K562 (cell line): ENCODE data around the gene PYDC2. TPM values are rescaled to one million over a fixed set of nuclear protein-coding genes. Genes with fewer than 3 reads are reported as not detected.

Experiments
- ATAC-seq: fragments of 200-7000 bp; cut with Tn5 transposase; 3 replicates; pipeline ENCODE4 v1.9.1; 2020; ENCODE audit warnings: moderate library complexity
- BruUV-seq: library from RNA; stranded (reverse); fragments of 400-500 nt; replicated peaks from 2 replicates; lab custom pipeline; 2021; lab: Mats Ljungman, UMichigan
- CTCF ChIA-PET: fragments of 300-600 bp; formaldehyde crosslinking; extraction: SDS; loops from one replicate; lab custom pipeline; 2021; ENCODE audit warnings: low intra/inter-chr PET ratio; lab: Yijun Ruan, JAX
- POLR2A ChIA-PET: fragments of 300-600, 350-650 bp; sonication (Branson Sonifier 250); formaldehyde crosslinking; extraction: SDS; loops from one replicate; lab custom pipeline; 2021; ENCODE audit warnings: antibody characterized with exemption, inconsistent platforms; lab: Yijun Ruan, JAX
- DNase-seq, 4 experiments: peaks; one replicate each; pipeline versions ENCODE4 v3.0.0 to v3.0.0-alpha.2; 2011 to 2018; ENCODE audit warnings: low spot score in 3 of 4, mixed read lengths in 3 of 4; ENCODE audit errors: extremely low read depth in 1 of 4
- FAIRE-seq: peaks from 2 replicates; lab custom pipeline; 2011; peaks lifted over from hg19 to GRCh38; lab: Jason Lieb, UNC
- H2AFZ ChIP-seq: 2 replicates; pipeline ENCODE4 v1.6.0; 2011; ENCODE audit warnings: low read depth, low read length, control low read depth, inconsistent platforms
- H3K27ac ChIP-seq: fragments of 200-600 bp; 3 replicates; pipeline ENCODE4 v1.8.0; 2011; ENCODE audit warnings: low read depth, mild to moderate bottlenecking, control low read depth, inconsistent platforms, low read length, moderate library complexity, mixed read lengths; ENCODE audit errors: extremely low read depth
- H3K27me3 ChIP-seq, 2 experiments: fragments of 300-600 bp in 1 of 2; 2 replicates in 1 of 2; 3 replicates in 1 of 2; pipeline versions ENCODE4 v1.6.0 to v1.8.0; 2011; ENCODE audit warnings: inconsistent platforms in 2 of 2, low read length in 2 of 2, mild to moderate bottlenecking in 1 of 2, mixed read lengths in 1 of 2, moderate library complexity in 1 of 2; ENCODE audit not compliant: control insufficient read depth in 2 of 2, insufficient read depth in 2 of 2
- H3K36me3 ChIP-seq: fragments of 300-600 bp; 3 replicates; pipeline ENCODE4 v1.8.0; 2011; ENCODE audit warnings: mild to moderate bottlenecking, low read length, inconsistent platforms; ENCODE audit not compliant: control insufficient read depth, insufficient read depth
- H3K4me1 ChIP-seq, 2 experiments: fragments of 200-600 bp in 1 of 2; replicated peaks in 1 of 2; 2 replicates in 1 of 2; 3 replicates in 1 of 2; pipeline versions ENCODE4 v1.5.1 to v1.8.0; 2011; ENCODE audit warnings: inconsistent platforms in 2 of 2, low read length in 2 of 2, mild to moderate bottlenecking in 1 of 2, mixed read lengths in 1 of 2, moderate library complexity in 1 of 2; ENCODE audit not compliant: control insufficient read depth in 2 of 2, insufficient read depth in 2 of 2
- H3K4me2 ChIP-seq: 2 replicates; pipeline ENCODE4 v1.6.1; 2011; ENCODE audit warnings: low read length, control low read depth, inconsistent platforms, mixed read lengths; ENCODE audit not compliant: insufficient read depth
- H3K4me3 ChIP-seq: fragments of 200-600 bp; sonication (generic), shearing (Covaris generic); 2 replicates; pipeline ENCODE4 v1.5.1; 2016; ENCODE audit warnings: control low read depth, inconsistent platforms
- H3K79me2 ChIP-seq: fragments of 200-600 bp; 3 replicates; pipeline ENCODE4 v1.8.0; 2011; ENCODE audit warnings: low read length, inconsistent platforms; ENCODE audit not compliant: control insufficient read depth, insufficient read depth
- H3K9ac ChIP-seq, 2 experiments: 2 replicates each; pipeline versions ENCODE4 v1.6.0 to v1.6.1; 2011; ENCODE audit warnings: low read depth in 2 of 2, low read length in 2 of 2, control low read depth in 1 of 2, inconsistent platforms in 1 of 2, mild to moderate bottlenecking in 1 of 2, mixed read lengths in 1 of 2; ENCODE audit not compliant: insufficient read depth in 1 of 2
- H3K9me1 ChIP-seq: one replicate; pipeline ENCODE4 v1.6.0; 2011; ENCODE audit warnings: inconsistent platforms, mild to moderate bottlenecking, low read length, moderate library complexity; ENCODE audit not compliant: control insufficient read depth, insufficient read depth
- H3K9me3 ChIP-seq: replicated peaks from 2 replicates; pipeline ENCODE4 v1.5.1; 2011; ENCODE audit warnings: low read depth, low read length, inconsistent platforms; ENCODE audit not compliant: control insufficient read depth, insufficient read depth
- H4K20me1 ChIP-seq: replicated peaks from 2 replicates; pipeline ENCODE4 v1.6.1; 2011; ENCODE audit warnings: low read length, inconsistent platforms, mixed read lengths; ENCODE audit not compliant: control insufficient read depth, insufficient read depth
- BACH1 ChIP-seq: fragments of 200-800 bp; sonication (Bioruptor generic); IDR thresholded peaks from 2 replicates; pipeline ENCODE4 v1.6.1; 2016; ENCODE audit warnings: missing genetic modification characterization, missing compliant biosample characterization
- BHLHE40 ChIP-seq: IDR thresholded peaks from 2 replicates; pipeline ENCODE4 v1.6.1; 2011; ENCODE audit warnings: low read length, improper control_type of control experiment
- C11orf30 ChIP-seq: fragments of 450-650 bp; IDR thresholded peaks from 2 replicates; pipeline ENCODE4 v1.6.1; 2016; ENCODE audit warnings: low read depth, mild to moderate bottlenecking
- KAT2B ChIP-seq: IDR thresholded peaks from one replicate; pipeline ENCODE4 v1.6.1; 2012; ENCODE audit warnings: low read depth, mild to moderate bottlenecking, control low read depth, inconsistent platforms, low read length, moderate library complexity
- MTA2 ChIP-seq: fragments of 450-650 bp; IDR thresholded peaks from 2 replicates; pipeline ENCODE4 v1.6.1; 2016; ENCODE audit warnings: low read depth
- NCOA2 ChIP-seq, 2 experiments: fragments of 450-650 bp; IDR thresholded peaks; 2 replicates each; pipeline ENCODE4 v1.6.1; 2018; ENCODE audit warnings: mild to moderate bottlenecking in 2 of 2, moderate library complexity in 1 of 2; ENCODE audit not compliant: partially characterized antibody in 2 of 2
- OTX1 ChIP-seq: fragments of 450-650 bp; formaldehyde crosslinking; IDR thresholded peaks from 2 replicates; pipeline ENCODE4 v1.4.0; 2022; ENCODE audit warnings: mild to moderate bottlenecking
- SREBF1 ChIP-seq: fragments of 150-350 bp; IDR thresholded peaks from 2 replicates; pipeline ENCODE4 v1.6.1; 2014; ENCODE audit warnings: antibody characterized with exemption, low read depth, low read length, borderline replicate concordance
- TCF3 ChIP-seq: sonication (generic); formaldehyde crosslinking; IDR thresholded peaks from 2 replicates; pipeline ENCODE4 v1.4.0; 2020; ENCODE audit warnings: mild to moderate bottlenecking, missing genetic modification reagents
- ZKSCAN8 ChIP-seq: fragments of 200-800 bp; sonication (Bioruptor generic); IDR thresholded peaks from 2 replicates; pipeline ENCODE4 v1.6.1; 2016; ENCODE audit warnings: missing genetic modification characterization, missing compliant biosample characterization
- ZNF586 ChIP-seq: fragments of 450-650 bp; formaldehyde crosslinking; conservative IDR thresholded peaks from 2 replicates; pipeline ENCODE4 v1.4.0; 2020; ENCODE audit warnings: mild to moderate bottlenecking, moderate library complexity
- WGBS: fragments of 100-300 bp; shearing (Covaris generic); methylation state at CpG from one replicate; pipeline ENCODE4 v1.1.6; 2016; ENCODE audit warnings: low coverage, mixed read lengths; ENCODE audit not compliant: insufficient coverage; ENCODE audit errors: missing lambda C conversion rate; 5-methylcytosine and 5-hydroxymethylcytosine counted together
- in situ Hi-C: fragments of 300-500 bp; cut with MboI; formaldehyde crosslinking; loops from 4 replicates; pipeline ENCODE4 v1.15.0; 2018; ENCODE audit warnings: inconsistent platforms, mixed read lengths
- intact Hi-C: fragments of 100-400 bp; cut with micrococcal nuclease; formaldehyde crosslinking; loops from 2 replicates; pipeline ENCODE4 v1.14.2; 2022
- polyA plus RNA-seq, 8 experiments: library from polyadenylated mRNA; depleted of rRNA in 4 of 8; stranded (reverse) in 5 of 8; unstranded in 3 of 8; fragments of >200 nt; fragmentation: Nextera tagmentation in 2 of 8; fragmentation: Illumina TruSeq in 1 of 8; extraction: Ambion mirVana in 2 of 8; extraction: Trizol in 1 of 8; gene quantifications; 2 replicates each; pipeline versions ENCODE4 v1.2.1 to v1.2.3, GENCODE V29; 2011 to 2014; ENCODE audit warnings: inconsistent platforms in 1 of 8, missing spikeins in 1 of 8
- total RNA-seq, 7 experiments: library from RNA; depleted of rRNA in 6 of 7; stranded (reverse); fragments of >200 nt in 6 of 7; fragmentation: Illumina TruSeq in 2 of 7; extraction: Trizol in 2 of 7; gene quantifications; 2 replicates each; pipeline versions ENCODE4 v1.2.1 to v1.2.3, GENCODE V29; 2011 to 2021; ENCODE audit warnings: low replicate concordance in 1 of 7

PYDC2 gene
- total and polyA plus RNA-seq, 9 of the 15 experiments (the other 6 are each of a cell fraction or from before 2014, with no cell fraction given), result 4.0 to 7.6 (median 5.1) TPM; not detected in 5

DNA sequence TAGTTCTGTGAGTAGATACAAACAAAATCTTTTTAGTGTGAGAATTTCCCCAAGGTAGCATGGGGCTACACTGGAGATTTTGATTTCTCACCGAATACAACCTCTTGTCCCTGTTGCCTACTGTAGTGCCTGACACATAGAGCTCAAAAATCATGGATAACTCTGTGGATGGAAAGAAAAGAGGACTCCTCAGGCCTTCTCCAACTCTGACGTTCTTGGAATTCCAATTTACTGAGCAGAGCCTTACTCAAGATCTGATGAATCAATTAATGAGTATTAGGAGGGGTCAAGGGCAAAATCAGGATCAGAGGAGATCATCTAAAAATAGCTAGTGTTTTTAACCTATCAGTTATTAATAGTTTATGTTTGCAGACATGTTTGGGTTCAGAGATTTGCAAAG, 46.7 kb upstream of the PYDC2 start:
- in situ Hi-C loops (loop anchor here (10.0 kb wide), 1 partner anchor 1031 kb away; no protein-coding TSS in a partner anchor), intact Hi-C loops (loop anchor here (10.0 kb wide), 1 partner anchor 621 kb away; no protein-coding TSS in a partner anchor)
- 0% methylated on average over 2 of the region's 2 CpGs for WGBS
- Histone ChIP-seq H3K36me3 (no peaks in the 10 kb centered on the region), H4K20me1 (no peaks in the 10 kb centered on the region), H3K4me1 (no peaks in the 10 kb centered on the region), H3K4me3 (no peak overlapping the region), H3K27me3 (no peaks in the 10 kb centered on the region), H3K9me1 (no peaks in the 10 kb centered on the region), H3K9ac (no peak overlapping the region), H3K27ac (no peak overlapping the region), H3K9me3 (0 out of 2 replicates have a peak, but pooled peaks cover under 1% of the 10 kb centered on the region), H2AFZ (no peak overlapping the region), H3K4me2 (no peak overlapping the region), H3K79me2 (no peaks in the 10 kb centered on the region)
- DNase-seq (no peak), FAIRE-seq (no peak), ATAC-seq (no peak)
- POLR2A ChIA-PET, result no interaction called here
- CTCF ChIA-PET, result no interaction called here
- no TSS peak for BruUV-seq
- TF ChIP-seq ZKSCAN8 (CRISPR knock-in tag), result no peak
- no peak for TF ChIP-seq BACH1
- no peak for TF ChIP-seq SREBF1
- no peak for TF ChIP-seq NCOA2 (IDR thresholded peaks at IDR 0.05; ENCODE audit: partially characterized antibody in 2 of 2)
- TF ChIP-seq ZNF586, result no peak
- no peak for TF ChIP-seq BHLHE40
- TF ChIP-seq C11orf30, result no peak
- TF ChIP-seq TCF3 (CRISPR knock-in tag), result no peak
- TF ChIP-seq OTX1 (CRISPR knock-in tag), result no peak
- TF ChIP-seq MTA2, result no peak
- TF ChIP-seq KAT2B, result no peak
